Measurements from ENCODE around the gene WDR3.

- TF ChIP-seq, protein P1, sequence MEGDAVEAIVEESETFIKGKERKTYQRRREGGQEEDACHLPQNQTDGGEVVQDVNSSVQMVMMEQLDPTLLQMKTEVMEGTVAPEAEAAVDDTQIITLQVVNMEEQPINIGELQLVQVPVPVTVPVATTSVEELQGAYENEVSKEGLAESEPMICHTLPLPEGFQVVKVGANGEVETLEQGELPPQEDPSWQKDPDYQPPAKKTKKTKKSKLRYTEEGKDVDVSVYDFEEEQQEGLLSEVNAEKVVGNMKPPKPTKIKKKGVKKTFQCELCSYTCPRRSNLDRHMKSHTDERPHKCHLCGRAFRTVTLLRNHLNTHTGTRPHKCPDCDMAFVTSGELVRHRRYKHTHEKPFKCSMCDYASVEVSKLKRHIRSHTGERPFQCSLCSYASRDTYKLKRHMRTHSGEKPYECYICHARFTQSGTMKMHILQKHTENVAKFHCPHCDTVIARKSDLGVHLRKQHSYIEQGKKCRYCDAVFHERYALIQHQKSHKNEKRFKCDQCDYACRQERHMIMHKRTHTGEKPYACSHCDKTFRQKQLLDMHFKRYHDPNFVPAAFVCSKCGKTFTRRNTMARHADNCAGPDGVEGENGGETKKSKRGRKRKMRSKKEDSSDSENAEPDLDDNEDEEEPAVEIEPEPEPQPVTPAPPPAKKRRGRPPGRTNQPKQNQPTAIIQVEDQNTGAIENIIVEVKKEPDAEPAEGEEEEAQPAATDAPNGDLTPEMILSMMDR (IDR thresholded peaks at IDR 0.05; ENCODE audit: low read length) = no peak
- TF ChIP-seq EZH2 (IDR thresholded peaks at IDR 0.05; ENCODE audit: borderline replicate concordance, low read length) = no peak
Measured at GRCh38 chr1:117929343-117930172, at the start of gene WDR3, which contains the start of gene GDAP2.

All from OCI-LY1 (cell line).